SK-N-SH treated with all-trans-retinoic acid at 6 μM for 48 hours (cell line): ENCODE results near the gene CUL2.

ENCODE experiments used
- CREB5 ChIP-seq: fragments of 250-450 bp; sonication (Bioruptor Pico); IDR thresholded peaks from 2 replicates; pipeline ENCODE4 v1.5.1; 2020; ENCODE audit warnings: low read depth, mild to moderate bottlenecking, moderate library complexity
- CSDC2 ChIP-seq: fragments of 250-450 bp; sonication (Bioruptor Pico); IDR thresholded peaks from 2 replicates; pipeline ENCODE4 v1.5.0; 2020; ENCODE audit warnings: mild to moderate bottlenecking, moderate library complexity
- POU6F1 ChIP-seq: fragments of 250-450 bp; sonication (Bioruptor Pico); IDR thresholded peaks from 2 replicates; pipeline ENCODE4 v1.8.0; 2021; ENCODE audit warnings: low read depth, mild to moderate bottlenecking, moderate library complexity, borderline replicate concordance
- RARB ChIP-seq: fragments of 250-450 bp; sonication (Bioruptor Pico); IDR thresholded peaks from 2 replicates; pipeline ENCODE4 v1.8.0; 2021; ENCODE audit warnings: mild to moderate bottlenecking, moderate library complexity
- SNAI2 ChIP-seq: fragments of 250-450 bp; sonication (Bioruptor Pico); IDR thresholded peaks from 2 replicates; pipeline ENCODE4 v1.5.0; 2020; ENCODE audit warnings: mild to moderate bottlenecking, moderate library complexity
- ZNF8 ChIP-seq: fragments of 450-650 bp; formaldehyde crosslinking; IDR thresholded peaks from 2 replicates; pipeline ENCODE4 v1.5.0; 2020; ENCODE audit warnings: mild to moderate bottlenecking, moderate library complexity

- TF ChIP-seq CSDC2 (CRISPR knock-in tag) (no peak), POU6F1 (CRISPR knock-in tag) (no peak), RARB (CRISPR knock-in tag) (no peak), ZNF8 (CRISPR knock-in tag) (no peak), SNAI2 (CRISPR knock-in tag) (no peak), CREB5 (CRISPR knock-in tag) (no peak)
These were observed 123.7 kb downstream of the CUL2 start for GRCh38 chr10:34966451-34966850.
